ES-I3 (cell line): ENCODE measurements around the gene THRSP.
"Not testable (repeated sequence)": the region's sequence is repeated elsewhere in the genome, so short reads cannot be mapped to it uniquely, and the experiment has no call there.

ENCODE experiments used
- H3K36me3 ChIP-seq: 2 replicates; pipeline ENCODE4 v1.6.1; 2013; ENCODE audit warnings: mild to moderate bottlenecking, low read length, control low read depth, moderate library complexity; ENCODE audit not compliant: insufficient read depth
- H3K4me1 ChIP-seq: 2 replicates; pipeline ENCODE4 v1.6.1; 2013; ENCODE audit warnings: mild to moderate bottlenecking, control low read depth, low read length; ENCODE audit not compliant: insufficient read depth
- H3K9ac ChIP-seq: 2 replicates; pipeline ENCODE4 v1.6.1; 2013; ENCODE audit warnings: low read depth, mild to moderate bottlenecking, low read length, moderate library complexity
- H3K9me3 ChIP-seq: 2 replicates; pipeline ENCODE4 v1.6.1; 2013; ENCODE audit warnings: mild to moderate bottlenecking, low read length, moderate library complexity; ENCODE audit not compliant: control insufficient read depth, insufficient read depth

THRSP gene

DNA sequence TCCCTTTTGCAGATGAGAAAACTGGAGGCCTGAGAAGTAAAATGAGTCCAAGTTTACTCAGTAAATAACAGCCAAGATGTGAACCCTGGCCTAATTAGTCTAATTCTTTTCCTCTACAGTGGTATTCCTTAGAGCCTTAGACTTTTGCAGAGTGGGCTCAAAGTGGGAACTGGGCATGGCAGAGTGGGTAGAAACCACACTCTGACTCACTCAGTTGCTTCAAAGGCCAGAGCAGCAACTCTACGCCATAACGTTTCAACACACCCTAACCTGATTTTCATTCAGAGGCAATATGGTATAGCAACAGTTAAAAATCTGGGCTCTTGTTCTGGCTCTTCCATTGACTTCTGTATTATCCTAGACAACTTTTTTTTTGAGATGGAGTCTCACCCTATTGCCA lies 2.8 kb downstream of the THRSP start:
- H3K9me3 ChIP-seq, result no peaks in the 10 kb centered on the region
- no peaks in the 10 kb centered on the region for H3K4me1 ChIP-seq
- H3K36me3 ChIP-seq, result peaks cover 6% of the 10 kb centered on the region; the same call in 1 of the 2 replicates
- no peak overlapping the region for H3K9ac ChIP-seq

DNA sequence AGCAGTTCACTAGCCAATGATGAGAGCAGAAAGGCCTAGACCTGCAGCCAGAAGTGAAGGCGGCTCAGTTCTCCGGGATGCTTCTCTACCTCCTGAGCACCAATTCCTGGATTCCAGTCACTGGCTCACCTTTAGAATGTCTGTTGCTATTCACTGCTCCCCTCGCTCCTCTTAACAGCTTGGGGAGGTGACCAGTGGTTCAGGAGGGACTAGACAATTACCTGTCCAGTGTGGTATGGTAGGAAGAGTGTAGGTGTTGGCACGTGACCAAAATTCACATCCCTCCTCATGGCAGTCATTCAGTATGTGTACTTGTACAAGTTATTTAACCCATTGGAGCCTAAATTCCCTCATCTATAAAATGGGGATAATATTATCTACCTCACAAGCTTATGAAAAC lies 4.0 kb downstream of the THRSP start:
- Histone ChIP-seq H3K9ac (no peak overlapping the region), H3K36me3 (peaks cover 8% of the 10 kb centered on the region), H3K4me1 (no peaks in the 10 kb centered on the region), H3K9me3 (no peaks in the 10 kb centered on the region)

DNA sequence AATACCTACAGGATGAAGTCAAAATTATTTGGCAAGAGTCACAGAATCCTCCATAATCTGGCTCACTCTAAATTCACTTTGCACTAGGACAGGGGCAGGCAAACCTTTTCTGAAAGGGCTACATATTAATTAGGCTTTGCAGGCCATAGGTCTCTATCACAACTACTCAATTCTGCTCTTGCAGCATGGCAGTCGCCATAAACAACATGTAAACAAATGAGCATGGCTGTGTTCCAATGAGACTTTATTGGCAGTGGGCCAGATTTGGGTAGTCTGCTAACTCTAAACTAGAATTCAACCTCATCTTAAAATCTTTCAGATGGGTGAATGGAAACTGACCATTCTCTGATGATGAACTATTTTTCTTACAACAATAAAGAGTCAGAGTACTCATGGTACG lies 5.8 kb downstream of the THRSP start:
- no peaks in the 10 kb centered on the region for H3K4me1 ChIP-seq
- H3K9ac ChIP-seq, result no peak overlapping the region
- no peaks in the 10 kb centered on the region for H3K9me3 ChIP-seq
- peaks cover 8% of the 10 kb centered on the region for H3K36me3 ChIP-seq

DNA sequence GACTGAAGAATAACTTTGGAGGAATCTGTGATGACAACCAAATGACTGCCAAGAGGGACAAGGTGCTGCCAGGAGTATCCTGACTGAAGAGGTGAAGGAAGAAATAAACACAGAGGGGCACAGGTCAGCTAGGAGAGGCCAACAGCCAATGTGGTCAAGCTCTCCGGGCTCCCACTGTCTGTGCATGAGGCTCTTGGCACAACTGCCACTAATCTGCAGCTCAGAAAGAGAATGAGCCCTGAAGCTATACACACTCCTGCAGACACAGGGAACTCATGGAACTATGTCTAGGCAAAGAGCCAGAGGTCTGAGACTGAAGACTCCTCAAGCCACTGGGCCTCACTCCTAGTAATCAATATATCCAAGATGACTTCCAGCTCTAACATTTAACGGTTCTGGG lies 7.0 kb downstream of the THRSP start:
- Histone ChIP-seq H3K9me3 (no peaks in the 10 kb centered on the region), H3K36me3 (peaks cover 8% of the 10 kb centered on the region)

DNA sequence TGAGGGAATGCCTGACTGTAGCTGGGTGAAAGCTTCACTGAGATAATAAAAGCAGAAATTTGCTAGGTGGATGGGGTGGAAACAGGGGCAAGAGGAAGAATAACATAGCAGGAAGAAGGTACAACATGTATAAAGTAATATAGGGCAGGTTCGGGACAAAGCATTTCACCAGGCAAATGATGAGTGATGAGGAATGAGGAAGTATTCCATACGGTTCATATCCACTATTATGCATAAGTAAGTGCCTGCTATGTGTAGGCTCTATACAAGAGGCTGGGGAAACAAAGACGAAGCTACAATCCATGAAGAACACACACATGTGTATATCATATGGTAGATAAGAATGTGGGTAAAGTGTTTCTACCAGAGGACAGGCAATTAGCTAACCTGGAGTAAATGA lies 8.1 kb downstream of the THRSP start:
- Histone ChIP-seq H3K4me1 (0 out of 2 replicates have a peak, but pooled peaks cover 4% of the 10 kb centered on the region), H3K9me3 (no peaks in the 10 kb centered on the region), H3K9ac (no peak overlapping the region), H3K36me3 (peaks cover 8% of the 10 kb centered on the region)

More for the DNA sequence above, 7.0 kb downstream of the THRSP start:
- no peak overlapping the region for H3K9ac ChIP-seq
- no peaks in the 10 kb centered on the region for H3K4me1 ChIP-seq

DNA sequence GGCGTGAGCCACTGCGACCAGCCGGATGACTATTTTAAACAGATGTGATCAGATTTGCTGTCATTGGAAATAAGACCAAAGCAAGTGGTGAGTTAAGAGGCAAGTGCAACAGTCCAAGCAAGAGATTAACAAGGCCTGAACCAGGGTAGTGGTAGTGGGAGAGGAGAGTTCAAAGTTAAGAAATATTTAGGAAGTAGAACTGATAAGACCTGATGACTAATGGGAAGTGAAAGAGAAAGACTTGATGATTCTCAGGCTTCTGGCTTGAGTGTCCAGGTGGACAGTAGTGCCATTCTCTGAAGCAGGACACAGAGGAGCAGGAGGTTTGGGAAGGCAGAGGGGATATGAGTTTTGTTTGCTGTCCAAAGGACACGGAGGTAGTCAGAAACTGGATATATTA lies 8.8 kb downstream of the THRSP start:
- Histone ChIP-seq H3K36me3 (peaks cover 8% of the 10 kb centered on the region), H3K4me1 (0 out of 2 replicates have a peak, but pooled peaks cover 5% of the 10 kb centered on the region), H3K9ac (no peak overlapping the region), H3K9me3 (no peaks in the 10 kb centered on the region)

DNA sequence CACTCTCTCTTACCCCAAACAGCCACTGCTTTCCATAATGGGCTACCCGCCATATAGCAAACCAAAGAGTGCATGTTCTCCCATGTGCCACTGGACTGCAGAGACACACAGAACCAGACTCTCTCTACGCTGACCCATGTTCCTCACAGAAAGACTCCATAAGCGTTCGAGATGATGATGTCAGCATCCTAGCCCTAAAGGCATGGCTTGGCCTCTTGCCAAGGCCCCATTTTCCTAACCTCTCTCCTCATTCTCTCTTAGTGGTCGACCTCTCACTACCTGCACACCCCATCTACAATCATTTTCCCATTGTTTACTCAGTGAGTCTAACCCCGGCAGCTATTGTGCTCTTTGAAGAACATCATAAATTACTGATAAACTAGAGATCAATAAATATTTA lies 11.1 kb downstream of the THRSP start:
- H3K4me1 ChIP-seq, result peaks cover 12% of the 10 kb centered on the region; the same call in 1 of the 2 replicates
- H3K9me3 ChIP-seq, result no peaks in the 10 kb centered on the region
- no peak overlapping the region for H3K9ac ChIP-seq
- H3K36me3 ChIP-seq, result peaks cover 8% of the 10 kb centered on the region

DNA sequence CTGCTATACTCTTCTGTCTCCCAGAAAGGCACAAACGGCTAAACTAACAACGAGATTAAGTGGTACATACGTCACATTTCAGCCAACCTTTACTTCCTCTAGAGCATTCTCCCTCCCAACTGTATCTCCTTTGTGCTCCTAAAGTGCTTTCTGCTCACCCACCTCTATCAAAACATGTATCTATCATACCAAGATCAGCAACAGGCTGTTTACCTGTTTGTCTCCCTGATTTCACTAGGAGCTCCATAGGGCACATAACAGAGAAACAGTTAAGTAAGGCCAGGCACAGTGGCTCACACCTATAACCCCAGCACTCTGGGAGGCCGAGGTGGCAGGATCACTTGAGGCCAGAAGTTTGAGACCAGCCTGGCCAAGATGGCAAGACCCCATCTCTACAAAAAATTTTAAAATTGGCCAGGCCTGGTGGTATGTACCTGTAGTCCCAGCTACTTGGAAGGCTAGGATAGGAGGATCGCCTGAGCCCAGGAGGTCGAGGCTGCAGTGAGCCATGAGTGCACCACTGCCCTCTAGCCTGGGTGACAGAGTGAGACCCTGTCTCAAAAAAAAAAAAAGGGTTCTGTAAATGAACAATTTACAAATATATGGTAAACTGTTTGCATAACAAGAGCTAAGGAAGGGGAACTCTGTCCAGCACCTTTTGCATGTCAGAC lies 13.2 kb downstream of the THRSP start:
- Histone ChIP-seq H3K9me3 (no peaks in the 10 kb centered on the region), H3K9ac (no peak overlapping the region), H3K36me3 (peaks cover 3% of the 10 kb centered on the region; the same call in 1 of the 2 replicates), H3K4me1 (peaks cover 12% of the 10 kb centered on the region; the same call in 1 of the 2 replicates)

DNA sequence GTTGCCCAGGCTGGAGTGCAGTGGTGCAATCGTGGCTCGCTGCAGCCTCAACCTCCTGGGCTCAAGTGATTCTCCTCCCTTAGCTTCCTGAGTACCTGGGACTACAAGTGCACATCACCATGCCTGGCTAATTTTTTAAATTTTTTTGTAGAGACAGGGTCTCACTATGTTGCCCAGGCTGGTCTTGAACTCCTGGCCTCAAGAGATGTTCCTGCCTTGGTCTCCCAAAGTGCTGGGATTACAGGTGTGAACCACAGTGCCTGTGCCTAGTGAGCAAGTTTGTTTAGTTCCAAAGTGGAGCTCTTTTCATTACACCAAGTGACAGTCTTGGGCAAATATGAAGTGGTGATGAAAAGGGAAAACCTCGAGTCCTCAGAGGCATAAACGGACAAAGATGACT lies 13.9 kb downstream of the THRSP start:
- H3K4me1 ChIP-seq, result peaks cover 12% of the 10 kb centered on the region; the same call in 1 of the 2 replicates
- H3K9ac ChIP-seq, H3K36me3 ChIP-seq, H3K9me3 ChIP-seq: not testable (repeated sequence)

DNA sequence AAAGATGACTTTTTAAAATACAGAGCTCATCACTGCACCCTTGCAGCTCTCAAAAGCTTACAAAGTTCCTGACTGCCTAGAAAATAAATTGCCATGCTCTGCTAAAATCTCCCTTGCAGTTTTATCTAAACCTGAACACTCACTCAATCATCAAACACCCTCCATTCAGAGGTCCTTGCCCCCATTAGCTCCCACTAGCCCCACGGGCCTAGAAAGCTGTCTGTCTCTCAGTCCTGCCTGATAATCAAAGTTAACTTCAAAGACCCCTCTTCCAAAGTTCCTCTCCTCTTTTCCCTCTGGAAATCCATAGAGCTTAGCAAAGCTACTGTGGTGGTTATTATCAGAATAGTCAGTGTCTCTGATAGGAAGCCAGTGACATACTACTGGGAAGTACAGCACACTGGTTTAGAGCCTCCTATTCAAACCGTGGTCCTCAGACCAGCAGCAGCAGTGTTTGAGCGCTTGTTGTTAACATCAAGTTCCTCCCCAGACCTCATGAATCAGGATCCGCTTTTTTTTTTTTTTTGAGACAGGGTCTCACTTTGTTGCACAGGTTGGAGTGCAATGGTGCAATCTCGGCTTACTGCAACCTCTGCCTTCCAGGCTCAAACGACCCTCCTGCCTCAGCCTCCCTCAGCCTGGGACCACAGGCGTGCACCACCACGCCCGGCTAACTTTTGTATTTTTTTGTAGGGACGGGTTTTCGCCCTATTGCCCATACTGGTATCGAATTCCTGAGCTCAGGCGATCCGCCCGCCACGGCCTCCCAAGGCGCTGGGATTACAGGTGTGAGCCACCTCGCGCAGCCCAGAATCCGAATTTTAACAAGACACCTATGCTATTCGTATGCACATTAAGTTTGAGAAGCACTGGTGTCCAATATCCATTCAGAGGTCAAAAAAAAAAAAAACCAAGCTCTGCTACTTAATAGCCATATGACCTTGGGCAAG lies 14.8 kb downstream of the THRSP start:
- peak overlapping the region; percentile 91 for H3K9ac ChIP-seq

DNA sequence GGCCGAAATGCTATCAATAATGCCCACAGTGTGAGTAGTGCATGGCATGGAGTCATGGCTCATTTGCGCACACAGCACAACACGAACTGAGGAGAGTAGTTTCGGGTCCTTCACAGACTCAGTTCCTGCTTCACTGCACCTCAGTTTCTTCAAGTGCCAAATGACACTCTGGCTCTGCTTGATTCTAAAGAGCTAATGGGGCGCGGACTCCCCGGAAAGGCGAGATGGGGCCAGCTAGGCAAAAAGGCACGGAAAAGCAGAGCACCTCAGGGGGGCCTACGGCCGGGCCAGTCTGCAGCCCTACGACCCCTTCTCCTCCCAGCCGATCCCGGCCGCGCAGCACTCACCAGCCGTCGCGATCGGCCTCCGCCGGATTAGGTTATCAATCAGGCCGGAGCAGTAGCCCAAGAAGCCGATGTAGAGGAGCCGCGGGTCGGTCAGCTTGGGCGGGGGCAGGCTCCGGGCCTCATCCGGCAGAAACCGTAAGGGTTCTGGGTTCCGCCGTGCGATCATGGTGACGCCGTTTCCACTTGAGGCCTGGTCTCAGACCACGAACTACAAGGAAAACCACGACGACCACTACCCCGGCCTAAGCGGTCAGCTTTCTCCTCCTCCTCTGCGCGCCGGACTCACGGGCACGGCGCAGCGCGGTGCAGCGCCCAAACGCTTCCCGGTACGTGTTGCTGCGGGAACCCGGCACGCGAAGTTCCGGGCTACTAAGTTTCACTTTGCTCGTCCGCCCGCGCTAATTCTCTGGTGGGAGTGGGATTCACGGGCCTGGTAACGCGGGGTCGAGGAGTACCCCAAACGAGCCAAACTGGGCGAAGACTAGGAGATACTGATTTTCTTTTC lies 15.8 kb downstream of the THRSP start, which contains the start of gene NDUFC2:
Gene NDUFC2 (minus strand): TSS at position 631 of the 852 bp plus-strand sequence. CDS start 118 bp downstream, at position 513.
- no peaks in the 10 kb centered on the region for H3K9me3 ChIP-seq
- H3K4me1 ChIP-seq, result peaks cover 12% of the 10 kb centered on the region; the same call in 1 of the 2 replicates
- no peaks in the 10 kb centered on the region for H3K36me3 ChIP-seq
- peak within 1 kb of the TSS; percentile 91 for H3K9ac ChIP-seq

More for the DNA sequence above, 14.8 kb downstream of the THRSP start:
- Histone ChIP-seq H3K4me1 (peaks cover 12% of the 10 kb centered on the region; the same call in 1 of the 2 replicates), H3K9me3 (no peaks in the 10 kb centered on the region), H3K36me3 (no peaks in the 10 kb centered on the region)

DNA sequence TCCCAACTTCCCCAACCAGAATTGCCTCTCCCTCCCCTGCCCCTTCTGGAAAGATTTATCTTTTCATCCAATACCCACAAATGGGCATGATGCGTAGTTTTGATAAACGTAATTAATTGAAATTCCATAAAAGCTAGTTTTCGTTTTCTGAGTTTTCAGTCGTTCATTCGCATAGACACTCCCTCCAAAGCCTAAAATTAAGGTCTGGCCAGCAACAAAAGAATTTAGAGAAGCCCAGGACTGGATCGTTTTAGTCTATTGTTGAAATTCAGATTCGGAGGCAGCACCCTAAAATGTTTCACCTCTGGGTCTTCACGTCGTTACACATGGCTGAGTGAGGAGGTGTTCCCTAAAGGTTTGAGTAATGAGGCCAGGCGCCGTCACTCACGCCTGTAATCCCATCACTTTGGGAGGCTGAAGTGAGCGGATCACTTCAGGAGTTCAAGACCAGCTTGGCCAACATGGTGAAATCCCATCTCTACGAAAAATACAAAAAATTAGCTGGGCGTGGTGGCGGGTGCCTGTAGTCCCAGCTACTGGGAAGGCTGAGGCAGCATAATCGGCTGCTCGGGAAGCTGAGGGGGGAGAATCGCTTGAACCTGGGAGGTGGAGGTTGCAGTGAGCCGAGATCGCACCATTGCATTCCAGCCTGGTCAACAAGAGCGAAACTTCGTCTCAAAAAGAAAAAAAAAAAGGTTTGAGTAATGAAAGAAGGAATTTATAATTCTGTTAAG lies 16.6 kb downstream of the THRSP start:
- Histone ChIP-seq H3K4me1 (peaks cover 12% of the 10 kb centered on the region; the same call in 1 of the 2 replicates), H3K9ac (peak overlapping the region; percentile 91), H3K36me3 (no peaks in the 10 kb centered on the region), H3K9me3 (no peaks in the 10 kb centered on the region)

DNA sequence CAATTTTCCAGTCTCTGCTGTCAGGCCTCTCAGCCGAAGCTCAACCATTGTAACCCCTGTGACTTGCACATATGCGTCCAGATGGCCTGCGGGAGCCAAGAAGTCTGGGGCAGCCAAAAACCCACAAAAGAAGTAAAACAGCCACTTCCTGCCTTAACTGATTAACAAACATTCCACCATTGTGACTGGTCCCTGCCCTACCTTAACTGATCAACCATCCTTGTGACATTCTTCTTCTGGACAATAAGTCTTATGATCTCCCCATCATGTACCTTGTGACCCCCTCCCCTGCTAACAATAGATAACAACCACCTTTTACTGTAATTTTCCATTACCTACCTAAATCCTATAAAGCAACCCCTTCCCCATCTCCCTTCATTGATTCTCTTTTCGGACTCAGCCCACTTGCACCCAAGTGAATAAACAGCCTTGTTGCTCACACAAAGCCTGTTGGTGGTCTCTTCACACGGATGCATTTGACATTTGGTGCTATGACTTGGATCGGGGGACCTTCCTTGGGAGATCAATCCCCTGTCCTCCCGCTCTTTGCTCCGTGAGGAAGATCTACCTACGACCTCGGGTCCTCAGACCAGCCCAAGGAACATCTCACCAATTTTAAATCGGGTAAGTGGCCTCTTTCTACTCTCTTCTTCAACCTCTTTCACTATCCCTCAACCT lies 17.3 kb downstream of the THRSP start:
- H3K36me3 ChIP-seq, result no peaks in the 10 kb centered on the region
- no peak overlapping the region for H3K9ac ChIP-seq
- H3K9me3 ChIP-seq, result no peaks in the 10 kb centered on the region
- H3K4me1 ChIP-seq, result peaks cover 12% of the 10 kb centered on the region; the same call in 1 of the 2 replicates
